ENCODE results near the gene NRF1. TPM values are rescaled to one million over a fixed set of nuclear protein-coding genes. Genes with fewer than 3 reads are reported as not detected.

NRF1 gene
- polyA plus RNA-seq, 2 donors = 4.7 to 5.7 TPM

GRCh38 chr7:129714514-129715063 is 103.1 kb downstream of the NRF1 start:
- peaks cover 12 to 19% of the 10 kb centered on the region in 2 donors for H3K36me3 ChIP-seq (ENCODE audit: control insufficient read depth in 2 of 2, insufficient read depth in 2 of 2, low read length in 1 of 2)
- no peaks in the 10 kb centered on the region for H3K4me1 ChIP-seq (ENCODE audit: control insufficient read depth in 2 of 2, insufficient read depth in 2 of 2, low read length in 1 of 2)
- H3K27me3 ChIP-seq (ENCODE audit: control insufficient read depth in 1 of 2, insufficient read depth in 2 of 2, low read length in 2 of 2) = no peaks in the 10 kb centered on the region
- H3K4me3 ChIP-seq (ENCODE audit: low read depth in 1 of 2, low read length in 2 of 2) = no peak overlapping the region
- no peaks in the 10 kb centered on the region for H3K9me3 ChIP-seq (ENCODE audit: control insufficient read depth in 2 of 2, insufficient read depth in 1 of 2, low read depth in 1 of 2, low read length in 1 of 2)
- 50 to 87% methylated on average over 1 of the region's 1 CpG for WGBS, 2 donors
- H3K27ac ChIP-seq (ENCODE audit: low read depth in 2 of 2, low read length in 1 of 2) = no peak overlapping the region

- Histone ChIP-seq H3K27me3 (ENCODE audit: control insufficient read depth in 1 of 2, insufficient read depth in 2 of 2, low read length in 2 of 2) (no peaks in the 10 kb centered on the region), H3K4me1 (ENCODE audit: control insufficient read depth in 2 of 2, insufficient read depth in 2 of 2, low read length in 1 of 2) (no peaks in the 10 kb centered on the region), H3K4me3 (ENCODE audit: low read depth in 1 of 2, low read length in 2 of 2) (no peak overlapping the region), H3K27ac (ENCODE audit: low read depth in 2 of 2, low read length in 1 of 2) (no peak overlapping the region), H3K9me3 (ENCODE audit: control insufficient read depth in 2 of 2, insufficient read depth in 1 of 2, low read depth in 1 of 2, low read length in 1 of 2) (no peaks in the 10 kb centered on the region), H3K36me3 (ENCODE audit: control insufficient read depth in 2 of 2, insufficient read depth in 2 of 2, low read length in 1 of 2) (peaks cover 9 to 13% of the 10 kb centered on the region in 2 donors)
- WGBS, 2 donors = 89 to 92% methylated on average over 6 of the region's 6 CpGs
Observed at GRCh38 chr7:129719980-129720732, 108.6 kb downstream of the NRF1 start.

- H3K9me3 ChIP-seq (ENCODE audit: control insufficient read depth in 2 of 2, insufficient read depth in 1 of 2, low read depth in 1 of 2, low read length in 1 of 2) = no peaks in the 10 kb centered on the region
- WGBS, 2 donors = 76 to 78% methylated on average over 1 of the region's 1 CpG
- peaks cover 8 to 13% of the 10 kb centered on the region in 2 donors for H3K36me3 ChIP-seq (ENCODE audit: control insufficient read depth in 2 of 2, insufficient read depth in 2 of 2, low read length in 1 of 2)
- no peak overlapping the region for H3K4me3 ChIP-seq (ENCODE audit: low read depth in 1 of 2, low read length in 2 of 2)
- no peaks in the 10 kb centered on the region for H3K27me3 ChIP-seq (ENCODE audit: control insufficient read depth in 1 of 2, insufficient read depth in 2 of 2, low read length in 2 of 2)
- H3K27ac ChIP-seq (ENCODE audit: low read depth in 2 of 2, low read length in 1 of 2) = no peak overlapping the region
- no peaks in the 10 kb centered on the region for H3K4me1 ChIP-seq (ENCODE audit: control insufficient read depth in 2 of 2, insufficient read depth in 2 of 2, low read length in 1 of 2)
Observed at GRCh38 chr7:129721068-129721467, 109.5 kb downstream of the NRF1 start.

GRCh38 chr7:129723679-129724078 is 112.2 kb downstream of the NRF1 start:
- Histone ChIP-seq H3K27me3 (ENCODE audit: control insufficient read depth in 1 of 2, insufficient read depth in 2 of 2, low read length in 2 of 2) (no peaks in the 10 kb centered on the region), H3K4me1 (ENCODE audit: control insufficient read depth in 2 of 2, insufficient read depth in 2 of 2, low read length in 1 of 2) (no peaks in the 10 kb centered on the region), H3K4me3 (ENCODE audit: low read depth in 1 of 2, low read length in 2 of 2) (no peak overlapping the region), H3K36me3 (ENCODE audit: control insufficient read depth in 2 of 2, insufficient read depth in 2 of 2, low read length in 1 of 2) (peaks cover 5 to 7% of the 10 kb centered on the region in 2 donors), H3K9me3 (ENCODE audit: control insufficient read depth in 2 of 2, insufficient read depth in 1 of 2, low read depth in 1 of 2, low read length in 1 of 2) (no peaks in the 10 kb centered on the region), H3K27ac (ENCODE audit: low read depth in 2 of 2, low read length in 1 of 2) (no peak overlapping the region)
- 99 to 100% methylated on average over 1 of the region's 1 CpG for WGBS, 2 donors

GRCh38 chr7:129724796-129725195 is 113.3 kb downstream of the NRF1 start:
- Histone ChIP-seq H3K9me3 (ENCODE audit: control insufficient read depth in 2 of 2, insufficient read depth in 1 of 2, low read depth in 1 of 2, low read length in 1 of 2) (no peaks in the 10 kb centered on the region), H3K4me1 (ENCODE audit: control insufficient read depth in 2 of 2, insufficient read depth in 2 of 2, low read length in 1 of 2) (no peaks in the 10 kb centered on the region), H3K27me3 (ENCODE audit: control insufficient read depth in 1 of 2, insufficient read depth in 2 of 2, low read length in 2 of 2) (no peaks in the 10 kb centered on the region), H3K4me3 (ENCODE audit: low read depth in 1 of 2, low read length in 2 of 2) (no peak overlapping the region), H3K36me3 (ENCODE audit: control insufficient read depth in 2 of 2, insufficient read depth in 2 of 2, low read length in 1 of 2) (peaks cover 2 to 4% of the 10 kb centered on the region in 2 donors), H3K27ac (ENCODE audit: low read depth in 2 of 2, low read length in 1 of 2) (no peak overlapping the region)
- WGBS, 2 donors = 90 to 96% methylated on average over 3 of the region's 3 CpGs

GRCh38 chr7:129728875-129729467 is 117.5 kb downstream of the NRF1 start:
- Histone ChIP-seq H3K4me3 (ENCODE audit: low read depth in 1 of 2, low read length in 2 of 2) (no peak overlapping the region), H3K36me3 (ENCODE audit: control insufficient read depth in 2 of 2, insufficient read depth in 2 of 2, low read length in 1 of 2) (peaks cover 5 to 7% of the 10 kb centered on the region in 2 donors), H3K27ac (ENCODE audit: low read depth in 2 of 2, low read length in 1 of 2) (no peak overlapping the region), H3K27me3 (ENCODE audit: control insufficient read depth in 1 of 2, insufficient read depth in 2 of 2, low read length in 2 of 2) (no peaks in the 10 kb centered on the region), H3K9me3 (ENCODE audit: control insufficient read depth in 2 of 2, insufficient read depth in 1 of 2, low read depth in 1 of 2, low read length in 1 of 2) (no peaks in the 10 kb centered on the region), H3K4me1 (ENCODE audit: control insufficient read depth in 2 of 2, insufficient read depth in 2 of 2, low read length in 1 of 2) (no peaks in the 10 kb centered on the region)
- 62 to 70% methylated on average over 5 of the region's 5 CpGs for WGBS, 2 donors

- Histone ChIP-seq H3K9me3 (ENCODE audit: control insufficient read depth in 2 of 2, insufficient read depth in 1 of 2, low read depth in 1 of 2, low read length in 1 of 2) (no peaks in the 10 kb centered on the region), H3K27me3 (ENCODE audit: control insufficient read depth in 1 of 2, insufficient read depth in 2 of 2, low read length in 2 of 2) (no peaks in the 10 kb centered on the region), H3K27ac (ENCODE audit: low read depth in 2 of 2, low read length in 1 of 2) (no peak overlapping the region), H3K36me3 (ENCODE audit: control insufficient read depth in 2 of 2, insufficient read depth in 2 of 2, low read length in 1 of 2) (peaks cover 5 to 7% of the 10 kb centered on the region in 2 donors), H3K4me1 (ENCODE audit: control insufficient read depth in 2 of 2, insufficient read depth in 2 of 2, low read length in 1 of 2) (no peaks in the 10 kb centered on the region), H3K4me3 (ENCODE audit: low read depth in 1 of 2, low read length in 2 of 2) (no peak overlapping the region)
- WGBS, 2 donors = 73 to 94% methylated on average over 2 of the region's 2 CpGs
Observed at GRCh38 chr7:129729511-129729910, 118.0 kb downstream of the NRF1 start.

- Histone ChIP-seq H3K36me3 (ENCODE audit: control insufficient read depth in 2 of 2, insufficient read depth in 2 of 2, low read length in 1 of 2) (peaks cover 5 to 7% of the 10 kb centered on the region in 2 donors), H3K27me3 (ENCODE audit: control insufficient read depth in 1 of 2, insufficient read depth in 2 of 2, low read length in 2 of 2) (no peaks in the 10 kb centered on the region), H3K4me1 (ENCODE audit: control insufficient read depth in 2 of 2, insufficient read depth in 2 of 2, low read length in 1 of 2) (no peaks in the 10 kb centered on the region), H3K4me3 (ENCODE audit: low read depth in 1 of 2, low read length in 2 of 2) (no peak overlapping the region), H3K27ac (ENCODE audit: low read depth in 2 of 2, low read length in 1 of 2) (no peak overlapping the region), H3K9me3 (ENCODE audit: control insufficient read depth in 2 of 2, insufficient read depth in 1 of 2, low read depth in 1 of 2, low read length in 1 of 2) (no peaks in the 10 kb centered on the region)
- 96 to 98% methylated on average over 3 of the region's 3 CpGs for WGBS, 2 donors
Observed at GRCh38 chr7:129730159-129730558, 118.6 kb downstream of the NRF1 start.

GRCh38 chr7:129734400-129734799 is 122.9 kb downstream of the NRF1 start:
- Histone ChIP-seq H3K27ac (ENCODE audit: low read depth in 2 of 2, low read length in 1 of 2) (no peak overlapping the region), H3K4me3 (ENCODE audit: low read depth in 1 of 2, low read length in 2 of 2) (no peak overlapping the region), H3K4me1 (ENCODE audit: control insufficient read depth in 2 of 2, insufficient read depth in 2 of 2, low read length in 1 of 2) (no peaks in the 10 kb centered on the region), H3K36me3 (ENCODE audit: control insufficient read depth in 2 of 2, insufficient read depth in 2 of 2, low read length in 1 of 2) (peaks cover 6 to 7% of the 10 kb centered on the region in 2 donors), H3K9me3 (ENCODE audit: control insufficient read depth in 2 of 2, insufficient read depth in 1 of 2, low read depth in 1 of 2, low read length in 1 of 2) (no peaks in the 10 kb centered on the region), H3K27me3 (ENCODE audit: control insufficient read depth in 1 of 2, insufficient read depth in 2 of 2, low read length in 2 of 2) (no peaks in the 10 kb centered on the region)
- 94 to 95% methylated on average over 5 of the region's 5 CpGs for WGBS, 2 donors

Measured in esophagus (tissue), 2 donors.